K562 (cell line): Measurements from ENCODE around the gene VILL. TPM values are rescaled to one million over a fixed set of nuclear protein-coding genes. Genes with fewer than 3 reads are reported as not detected.
A peak's percentile ranks its signal among the peaks of the same experiment; 100 is the strongest.

Experiments used
- ATAC-seq: fragments of 200-7000 bp; cut with Tn5 transposase; 3 replicates; pipeline ENCODE4 v1.9.1; 2020; ENCODE audit warnings: moderate library complexity
- BruUV-seq: library from RNA; stranded (reverse); fragments of 400-500 nt; replicated peaks from 2 replicates; lab custom pipeline; 2021; lab: Mats Ljungman, UMichigan
- CTCF ChIA-PET: fragments of 300-600 bp; formaldehyde crosslinking; extraction: SDS; loops from one replicate; lab custom pipeline; 2021; ENCODE audit warnings: low intra/inter-chr PET ratio; lab: Yijun Ruan, JAX
- POLR2A ChIA-PET: fragments of 300-600, 350-650 bp; sonication (Branson Sonifier 250); formaldehyde crosslinking; extraction: SDS; loops from one replicate; lab custom pipeline; 2021; ENCODE audit warnings: antibody characterized with exemption, inconsistent platforms; lab: Yijun Ruan, JAX
- DNase-seq, 4 experiments: peaks; one replicate each; pipeline versions ENCODE4 v3.0.0 to v3.0.0-alpha.2; 2011 to 2018; ENCODE audit warnings: low spot score in 3 of 4, mixed read lengths in 3 of 4; ENCODE audit errors: extremely low read depth in 1 of 4
- FAIRE-seq: peaks from 2 replicates; lab custom pipeline; 2011; peaks lifted over from hg19 to GRCh38; lab: Jason Lieb, UNC
- H2AFZ ChIP-seq: 2 replicates; pipeline ENCODE4 v1.6.0; 2011; ENCODE audit warnings: low read depth, low read length, control low read depth, inconsistent platforms
- H3K27ac ChIP-seq: fragments of 200-600 bp; 3 replicates; pipeline ENCODE4 v1.8.0; 2011; ENCODE audit warnings: low read depth, mild to moderate bottlenecking, control low read depth, inconsistent platforms, low read length, moderate library complexity, mixed read lengths; ENCODE audit errors: extremely low read depth
- H3K27me3 ChIP-seq, 2 experiments: fragments of 300-600 bp in 1 of 2; 2 replicates in 1 of 2; 3 replicates in 1 of 2; pipeline versions ENCODE4 v1.6.0 to v1.8.0; 2011; ENCODE audit warnings: inconsistent platforms in 2 of 2, low read length in 2 of 2, mild to moderate bottlenecking in 1 of 2, mixed read lengths in 1 of 2, moderate library complexity in 1 of 2; ENCODE audit not compliant: control insufficient read depth in 2 of 2, insufficient read depth in 2 of 2
- H3K36me3 ChIP-seq: fragments of 300-600 bp; 3 replicates; pipeline ENCODE4 v1.8.0; 2011; ENCODE audit warnings: mild to moderate bottlenecking, low read length, inconsistent platforms; ENCODE audit not compliant: control insufficient read depth, insufficient read depth
- H3K4me1 ChIP-seq, 2 experiments: fragments of 200-600 bp in 1 of 2; replicated peaks in 1 of 2; 2 replicates in 1 of 2; 3 replicates in 1 of 2; pipeline versions ENCODE4 v1.5.1 to v1.8.0; 2011; ENCODE audit warnings: inconsistent platforms in 2 of 2, low read length in 2 of 2, mild to moderate bottlenecking in 1 of 2, mixed read lengths in 1 of 2, moderate library complexity in 1 of 2; ENCODE audit not compliant: control insufficient read depth in 2 of 2, insufficient read depth in 2 of 2
- H3K4me2 ChIP-seq: 2 replicates; pipeline ENCODE4 v1.6.1; 2011; ENCODE audit warnings: low read length, control low read depth, inconsistent platforms, mixed read lengths; ENCODE audit not compliant: insufficient read depth
- H3K4me3 ChIP-seq: fragments of 200-600 bp; sonication (generic), shearing (Covaris generic); 2 replicates; pipeline ENCODE4 v1.5.1; 2016; ENCODE audit warnings: control low read depth, inconsistent platforms
- H3K79me2 ChIP-seq: fragments of 200-600 bp; 3 replicates; pipeline ENCODE4 v1.8.0; 2011; ENCODE audit warnings: low read length, inconsistent platforms; ENCODE audit not compliant: control insufficient read depth, insufficient read depth
- H3K9ac ChIP-seq, 2 experiments: 2 replicates each; pipeline versions ENCODE4 v1.6.0 to v1.6.1; 2011; ENCODE audit warnings: low read depth in 2 of 2, low read length in 2 of 2, control low read depth in 1 of 2, inconsistent platforms in 1 of 2, mild to moderate bottlenecking in 1 of 2, mixed read lengths in 1 of 2; ENCODE audit not compliant: insufficient read depth in 1 of 2
- H3K9me1 ChIP-seq: one replicate; pipeline ENCODE4 v1.6.0; 2011; ENCODE audit warnings: inconsistent platforms, mild to moderate bottlenecking, low read length, moderate library complexity; ENCODE audit not compliant: control insufficient read depth, insufficient read depth
- H3K9me3 ChIP-seq: replicated peaks from 2 replicates; pipeline ENCODE4 v1.5.1; 2011; ENCODE audit warnings: low read depth, low read length, inconsistent platforms; ENCODE audit not compliant: control insufficient read depth, insufficient read depth
- H4K20me1 ChIP-seq: replicated peaks from 2 replicates; pipeline ENCODE4 v1.6.1; 2011; ENCODE audit warnings: low read length, inconsistent platforms, mixed read lengths; ENCODE audit not compliant: control insufficient read depth, insufficient read depth
- ATF3 ChIP-seq, 2 experiments: fragments of 450-650 bp in 1 of 2; sonication (generic) in 1 of 2; formaldehyde crosslinking in 1 of 2; IDR thresholded peaks in 1 of 2; conservative IDR thresholded peaks in 1 of 2; 2 replicates each; pipeline versions ENCODE4 v1.6.1 to v1.8.1; 2016 to 2023; ENCODE audit warnings: mild to moderate bottlenecking in 2 of 2, moderate library complexity in 2 of 2, inconsistent platforms in 1 of 2, missing genetic modification reagents in 1 of 2
- ILF3 ChIP-seq: fragments of 450-650 bp; IDR thresholded peaks from 2 replicates; pipeline ENCODE4 v1.6.1; 2018; ENCODE audit warnings: antibody characterized with exemption, mild to moderate bottlenecking, moderate library complexity, borderline replicate concordance
- NKRF ChIP-seq: fragments of 450-650 bp; IDR thresholded peaks from 2 replicates; pipeline ENCODE4 v1.6.1; 2016; ENCODE audit warnings: borderline replicate concordance
- NR0B1 ChIP-seq: fragments of 450-650 bp; IDR thresholded peaks from one replicate; pipeline ENCODE4 v1.6.1; 2018; ENCODE audit warnings: mild to moderate bottlenecking, moderate library complexity; ENCODE audit not compliant: partially characterized antibody
- NR1H2 ChIP-seq: sonication (generic); formaldehyde crosslinking; IDR thresholded peaks from 2 replicates; pipeline ENCODE4 v1.4.0; 2020; ENCODE audit warnings: mild to moderate bottlenecking, missing genetic modification reagents
- NR2F6 ChIP-seq: fragments of 450-650 bp; formaldehyde crosslinking; IDR thresholded peaks from 2 replicates; pipeline ENCODE4 v1.4.0; 2020; ENCODE audit warnings: mild to moderate bottlenecking
- POLR2H ChIP-seq: IDR thresholded peaks from 2 replicates; pipeline ENCODE4 v1.6.1; 2016; ENCODE audit warnings: missing genetic modification characterization, low read depth, mild to moderate bottlenecking, control low read depth, missing compliant biosample characterization, moderate library complexity
- RBM22 ChIP-seq: fragments of 200-400 bp; formaldehyde crosslinking; IDR thresholded peaks from 2 replicates; pipeline ENCODE4 v1.6.1; 2018; ENCODE audit warnings: low read length, low read depth; ENCODE audit not compliant: poor library complexity, severe bottlenecking
- TCF7 ChIP-seq: sonication (generic); IDR thresholded peaks from 2 replicates; pipeline ENCODE4 v1.6.1; 2016; ENCODE audit warnings: antibody characterized with exemption, borderline replicate concordance
- TEAD4 ChIP-seq, 2 experiments: sonication (generic) in 1 of 2; formaldehyde crosslinking in 1 of 2; IDR thresholded peaks; 2 replicates each; pipeline versions ENCODE4 v1.6.1 to v1.8.0; 2012 to 2022; ENCODE audit warnings: borderline replicate concordance in 1 of 2, inconsistent platforms in 1 of 2, low read length in 1 of 2, mild to moderate bottlenecking in 1 of 2, missing genetic modification reagents in 1 of 2
- ZBTB49 ChIP-seq: sonication (generic); formaldehyde crosslinking; IDR thresholded peaks from 2 replicates; pipeline ENCODE4 v1.8.0; 2022; ENCODE audit warnings: missing genetic modification reagents, mild to moderate bottlenecking, borderline replicate concordance
- ZC3H8 ChIP-seq: fragments of 450-650 bp; IDR thresholded peaks from 2 replicates; pipeline ENCODE4 v1.6.1; 2017
- ZNF140 ChIP-seq: fragments of 250-450 bp; sonication (Bioruptor Pico); IDR thresholded peaks from 2 replicates; pipeline ENCODE4 v1.8.0; 2021; ENCODE audit warnings: moderate library complexity, mild to moderate bottlenecking, inconsistent platforms
- ZNF143 ChIP-seq: sonication (generic); formaldehyde crosslinking; IDR thresholded peaks from 2 replicates; pipeline ENCODE4 v1.9.0; 2022; ENCODE audit warnings: mild to moderate bottlenecking, missing genetic modification reagents
- ZNF778 ChIP-seq: fragments of 450-650 bp; formaldehyde crosslinking; IDR thresholded peaks from 2 replicates; pipeline ENCODE4 v1.4.0; 2020; ENCODE audit warnings: mild to moderate bottlenecking, moderate library complexity
- WGBS: fragments of 100-300 bp; shearing (Covaris generic); methylation state at CpG from one replicate; pipeline ENCODE4 v1.1.6; 2016; ENCODE audit warnings: low coverage, mixed read lengths; ENCODE audit not compliant: insufficient coverage; ENCODE audit errors: missing lambda C conversion rate; 5-methylcytosine and 5-hydroxymethylcytosine counted together
- in situ Hi-C: fragments of 300-500 bp; cut with MboI; formaldehyde crosslinking; loops from 4 replicates; pipeline ENCODE4 v1.15.0; 2018; ENCODE audit warnings: inconsistent platforms, mixed read lengths
- intact Hi-C: fragments of 100-400 bp; cut with micrococcal nuclease; formaldehyde crosslinking; loops from 2 replicates; pipeline ENCODE4 v1.14.2; 2022
- polyA plus RNA-seq, 8 experiments: library from polyadenylated mRNA; depleted of rRNA in 4 of 8; stranded (reverse) in 5 of 8; unstranded in 3 of 8; fragments of >200 nt; fragmentation: Nextera tagmentation in 2 of 8; fragmentation: Illumina TruSeq in 1 of 8; extraction: Ambion mirVana in 2 of 8; extraction: Trizol in 1 of 8; gene quantifications; 2 replicates each; pipeline versions ENCODE4 v1.2.1 to v1.2.3, GENCODE V29; 2011 to 2014; ENCODE audit warnings: inconsistent platforms in 1 of 8, missing spikeins in 1 of 8
- total RNA-seq, 7 experiments: library from RNA; depleted of rRNA in 6 of 7; stranded (reverse); fragments of >200 nt in 6 of 7; fragmentation: Illumina TruSeq in 2 of 7; extraction: Trizol in 2 of 7; gene quantifications; 2 replicates each; pipeline versions ENCODE4 v1.2.1 to v1.2.3, GENCODE V29; 2011 to 2021; ENCODE audit warnings: low replicate concordance in 1 of 7

Gene VILL
- total and polyA plus RNA-seq, 9 of the 15 experiments (the other 6 are each of a cell fraction or from before 2014, with no cell fraction given): 0.11 to 16.0 (median 8.8) TPM

GRCh38 chr3:37970802-37971201 is 19.8 kb upstream of the VILL start:
- ATAC-seq: no peak
- intact Hi-C loops: loop anchor here (5.0 kb wide), 2 partner anchors 146 to 511 kb away; no protein-coding TSS in a partner anchor
- no peak for TF ChIP-seq ZNF140 (CRISPR knock-in tag)
- TF ChIP-seq NR2F6 (CRISPR knock-in tag): no peak
- no peak for TF ChIP-seq ZNF143 (CRISPR knock-in tag)
- TF ChIP-seq TCF7: no peak
- no peak for TF ChIP-seq ZNF778 (CRISPR knock-in tag)
- no peak for TF ChIP-seq POLR2H (tag)
- TF ChIP-seq NR0B1: no peak
- TF ChIP-seq ZBTB49 (CRISPR knock-in tag): no peak
- no peak for TF ChIP-seq ILF3
- TF ChIP-seq ATF3 (IDR thresholded peaks at IDR 0.05): no peak
- no peak for TF ChIP-seq ATF3 (CRISPR knock-in tag; conservative IDR thresholded peaks at IDR 0.05)
- TF ChIP-seq NKRF: no peak
- no peak for TF ChIP-seq TEAD4 (IDR thresholded peaks at IDR 0.05; ENCODE audit: low read length)
- TF ChIP-seq TEAD4 (CRISPR knock-in tag; IDR thresholded peaks at IDR 0.05; ENCODE audit: borderline replicate concordance): no peak
- TF ChIP-seq ZC3H8: no peak
- TF ChIP-seq NR1H2 (CRISPR knock-in tag): no peak
- no peak for TF ChIP-seq RBM22

More at GRCh38 chr3:37970802-37971201, 19.8 kb upstream of the VILL start:
- H3K4me3 ChIP-seq: no peak overlapping the region
- H4K20me1 ChIP-seq: no peaks in the 10 kb centered on the region
- POLR2A ChIA-PET: interaction anchor here (0.9 kb wide), 1 partner anchor 13 kb away, joined by 3 read pairs; no protein-coding TSS in a partner anchor
- peaks cover 2% of the 10 kb centered on the region for H3K9me1 ChIP-seq
- 35% methylated on average over 5 of the region's 5 CpGs for WGBS
- 0 out of 5 replicates have a peak, but pooled peaks cover 0 to 2% of the 10 kb centered on the region in 2 experiments for H3K27me3 ChIP-seq
- H3K36me3 ChIP-seq: peaks cover 2% of the 10 kb centered on the region; the same call in 1 of the 3 replicates
- no peak overlapping the region for H2AFZ ChIP-seq
- DNase-seq (no peak), FAIRE-seq (no peak)
- peaks cover 0 to 7% of the 10 kb centered on the region in 2 experiments; a peak in 3 of 5 replicates for H3K4me1 ChIP-seq
- no peak overlapping the region for H3K4me2 ChIP-seq
- no peaks in the 10 kb centered on the region for H3K79me2 ChIP-seq
- H3K9me3 ChIP-seq: no peaks in the 10 kb centered on the region
- no peak overlapping the region for H3K27ac ChIP-seq
- H3K9ac ChIP-seq: peak overlapping the region in 1 of 2 experiments; percentile 56; a peak in 1 of 4 replicates
- in situ Hi-C loops: loop anchor here (5.0 kb wide), 1 partner anchor 114 kb away; no protein-coding TSS in a partner anchor
- BruUV-seq: no TSS peak
- CTCF ChIA-PET: interaction anchor here (1.0 kb wide), 1 partner anchor 115 kb away, joined by 3 read pairs; no protein-coding TSS in a partner anchor
